Measurements from ENCODE around the gene SLC9A3.

The SLC9A3 gene

DNA sequence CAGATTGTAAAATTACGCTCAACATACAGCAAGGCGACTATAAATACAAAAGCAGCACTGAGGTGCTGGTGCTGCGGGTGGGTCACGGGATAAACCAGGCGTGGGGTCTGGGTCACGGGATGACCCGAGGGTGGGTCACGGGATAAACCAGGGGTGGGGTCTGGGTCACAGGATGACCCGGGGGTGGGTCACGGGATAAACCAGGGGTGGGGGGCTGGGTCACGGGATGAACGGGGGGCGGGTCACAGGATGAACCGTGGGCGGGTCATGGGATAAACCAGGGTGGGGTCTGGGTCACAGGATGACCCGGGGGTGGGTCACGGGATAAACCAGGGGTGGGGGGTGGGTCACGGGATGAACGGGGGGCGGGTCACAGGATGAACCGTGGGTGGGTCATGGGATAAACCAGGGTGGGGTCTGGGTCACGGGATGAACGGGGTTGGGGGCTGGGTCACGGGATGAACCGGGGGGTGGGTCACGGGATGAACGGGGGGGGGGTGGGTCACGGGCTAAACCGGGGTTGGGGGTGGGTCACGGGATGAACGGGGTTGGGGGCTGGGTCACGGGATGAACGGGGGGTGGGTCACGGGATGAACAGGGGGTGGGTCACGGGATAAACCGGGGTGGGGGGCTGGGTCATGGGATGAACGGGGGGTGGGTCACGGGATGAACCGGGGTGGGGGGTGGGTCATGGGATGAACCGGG is 30.2 kb upstream of the SLC9A3 start:
- DNase-seq, result no peak

GRCh38 chr5:553874-554273 is 29.6 kb upstream of the SLC9A3 start:
- no peak for DNase-seq

DNA sequence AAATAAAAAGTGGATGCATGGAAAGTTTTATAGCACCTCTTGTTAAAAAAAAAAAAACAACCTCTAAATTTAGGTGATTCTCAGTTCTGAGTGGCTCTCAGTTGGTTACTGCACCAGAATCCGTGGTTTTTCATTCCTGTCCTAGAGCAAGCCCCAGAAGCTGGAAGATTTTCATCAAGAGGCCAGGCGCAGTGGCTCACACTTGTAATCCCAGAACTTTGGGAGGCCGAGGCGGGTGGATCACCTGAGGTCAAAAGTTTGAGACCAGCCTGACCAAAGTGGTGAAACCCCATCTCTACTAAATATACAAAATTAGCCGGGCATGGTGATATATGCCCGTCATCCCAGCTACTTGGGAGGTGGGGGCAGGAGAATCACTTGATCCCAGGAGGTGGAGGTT is 27.2 kb upstream of the SLC9A3 start:
- DNase-seq, result no peak

DNA sequence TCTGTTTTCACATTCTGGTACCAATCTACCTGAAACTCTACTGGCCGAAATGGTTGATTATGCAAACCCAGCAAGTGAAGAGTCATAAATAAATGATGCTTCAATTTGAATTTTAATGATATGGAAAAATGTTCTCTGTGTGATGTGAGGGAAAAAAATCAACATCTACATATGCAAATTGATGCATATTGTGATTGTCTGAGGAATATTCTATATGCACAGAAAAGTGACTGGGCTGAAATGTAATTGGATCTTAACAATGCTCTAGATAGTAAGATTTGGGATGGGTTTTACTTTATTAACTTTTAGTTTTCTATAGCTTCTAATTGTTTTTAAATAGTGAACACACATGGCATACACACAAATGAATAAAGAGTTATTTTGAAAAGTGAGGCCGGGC is 25.0 kb upstream of the SLC9A3 start:
- no peak for DNase-seq

DNA sequence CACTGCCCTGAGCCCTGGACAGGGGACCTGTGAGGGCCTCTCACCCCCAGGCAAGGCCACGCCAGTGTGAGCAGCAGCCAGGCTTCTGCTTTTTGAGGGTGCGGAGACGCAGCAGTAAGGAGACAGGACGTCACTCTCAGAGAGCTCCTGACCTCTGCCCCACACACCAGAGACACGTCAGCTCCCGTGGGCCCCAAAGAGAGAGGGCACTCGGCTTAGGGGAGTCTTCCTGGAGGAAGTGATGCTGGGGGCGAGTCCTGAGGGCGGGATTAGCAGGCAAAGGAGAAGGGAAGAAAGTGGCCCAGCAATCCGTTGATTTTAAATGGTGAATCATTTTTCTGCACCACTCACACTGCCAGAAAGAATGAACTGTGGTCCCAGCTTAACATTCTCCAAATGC is 24.0 kb upstream of the SLC9A3 start:
- DNase-seq, result peak; percentile 1

DNA sequence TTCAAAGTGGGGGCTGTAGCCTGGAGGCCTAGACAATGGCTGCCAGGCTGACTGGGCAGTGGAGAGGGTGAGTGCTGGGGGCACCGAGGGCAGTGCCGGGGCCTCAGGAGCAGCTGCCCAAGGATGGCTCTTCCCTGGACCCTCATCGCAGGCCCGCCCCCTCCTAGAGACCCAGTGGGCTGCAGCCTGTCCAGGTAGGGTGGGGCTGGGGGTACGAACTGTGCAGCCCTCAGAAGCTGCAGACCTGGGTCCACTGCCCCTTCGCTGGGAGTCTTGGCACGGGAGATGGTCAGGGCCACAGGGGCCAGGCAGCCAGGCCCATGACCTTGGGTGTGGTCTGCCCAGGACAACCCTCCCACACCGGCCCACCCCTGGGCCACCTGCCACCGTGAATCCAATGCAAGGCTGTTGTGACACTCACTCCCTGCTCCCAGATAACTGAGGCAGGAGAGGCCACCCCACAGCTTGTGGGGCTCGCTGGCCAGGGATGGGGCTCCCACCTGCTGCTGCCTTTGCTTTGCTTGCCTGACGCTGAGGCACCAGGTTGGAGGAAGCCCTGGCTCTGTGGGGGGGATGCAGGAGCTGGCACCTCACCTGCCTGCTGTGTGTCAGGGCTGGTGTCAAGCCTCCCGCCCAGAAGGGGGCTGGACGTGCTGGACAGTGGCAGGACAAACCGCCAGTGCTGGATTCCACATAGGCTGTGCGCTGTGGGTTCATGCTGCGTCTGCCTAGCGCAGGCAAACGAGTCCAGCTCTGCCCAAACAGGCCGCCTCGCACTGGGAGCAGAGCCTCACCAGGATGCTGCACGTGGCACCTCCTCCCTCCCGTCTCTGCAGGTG is 23.1 kb upstream of the SLC9A3 start:
- DNase-seq, result peak; percentile 2

GRCh38 chr5:546376-546908 is 22.2 kb upstream of the SLC9A3 start:
- DNase-seq, result peak; percentile 2

- DNase-seq, result peak; percentile 2
Observed at GRCh38 chr5:545641-546375, 21.6 kb upstream of the SLC9A3 start.

DNA sequence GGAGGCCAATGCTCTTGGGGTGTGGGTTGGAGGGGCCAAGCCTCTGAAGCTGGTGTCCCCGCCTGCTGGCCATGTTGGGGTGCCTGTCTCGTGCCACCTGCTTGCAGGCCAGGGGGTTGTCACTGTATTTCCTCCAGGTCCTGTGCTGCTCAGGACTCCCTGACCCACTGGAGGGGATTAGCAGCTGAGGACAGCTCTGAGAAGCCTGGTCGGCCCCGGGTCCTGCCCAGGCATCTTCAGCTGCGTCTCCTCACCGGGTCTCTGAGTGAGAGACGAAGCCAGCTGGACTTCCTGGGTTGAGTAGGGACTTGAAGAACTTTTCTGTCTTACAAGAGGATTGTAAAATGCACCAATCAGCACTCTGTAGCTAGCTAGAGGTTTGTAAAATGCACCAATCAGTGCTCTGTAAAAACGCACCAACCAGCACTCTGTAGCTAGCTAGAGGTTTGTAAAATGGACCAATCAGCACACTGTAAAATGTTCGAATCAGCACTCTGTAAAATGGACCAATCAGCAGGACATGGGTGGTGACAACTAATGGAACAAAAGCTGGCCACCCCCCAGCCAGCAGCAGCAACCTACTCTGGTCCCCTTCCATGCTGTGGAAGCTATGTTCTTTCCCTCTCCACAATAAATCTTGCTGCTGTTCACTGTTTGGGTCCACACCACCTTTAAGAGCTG is 20.6 kb upstream of the SLC9A3 start:
- no peak for DNase-seq

DNA sequence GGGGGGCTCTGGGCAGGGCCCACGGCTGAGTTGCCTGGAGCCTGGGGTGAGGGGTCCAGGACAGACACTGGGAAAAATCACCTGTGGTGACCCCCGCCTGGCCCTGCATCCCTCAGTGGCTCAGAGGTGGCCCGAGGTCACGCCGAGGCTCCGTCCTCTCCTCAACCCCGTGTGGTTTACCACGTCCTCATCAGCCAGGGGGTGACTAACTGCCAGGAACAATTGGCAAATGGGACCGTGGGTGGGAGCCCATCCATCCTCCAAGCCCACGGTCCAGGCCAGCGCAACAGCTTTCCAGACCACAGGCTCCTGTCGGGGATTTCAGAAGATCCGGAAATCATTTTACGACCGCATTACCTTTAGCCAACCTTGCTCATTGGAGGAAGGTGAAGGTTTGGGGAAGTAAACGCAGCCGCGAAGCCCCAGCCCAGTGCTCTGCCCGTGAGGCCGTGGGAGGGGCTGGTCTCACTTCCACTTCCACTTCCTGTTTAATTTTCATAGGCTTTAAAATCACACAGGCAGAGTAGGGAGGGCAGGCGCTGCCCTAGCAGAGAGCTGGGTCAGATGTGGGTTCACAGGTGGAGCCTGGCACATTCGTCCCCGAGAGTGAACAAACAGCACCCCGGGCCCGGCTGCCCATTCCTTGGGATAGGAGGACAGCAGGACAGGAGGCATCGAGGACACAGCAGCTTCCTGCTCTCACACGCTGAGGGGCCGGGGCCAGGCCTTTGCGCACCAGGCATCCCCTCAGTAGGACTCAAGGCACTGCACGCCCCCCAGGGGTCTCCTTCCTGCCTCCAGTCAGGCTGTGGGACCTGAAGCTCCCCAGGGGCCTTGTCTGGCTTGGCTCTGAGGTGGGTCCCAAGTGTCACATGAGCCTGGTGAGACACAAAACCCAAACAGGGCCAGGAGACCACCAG is 19.8 kb upstream of the SLC9A3 start:
- DNase-seq, result peak; percentile 22

- DNase-seq, result peak; percentile 2
Observed at GRCh38 chr5:543351-543750, 19.1 kb upstream of the SLC9A3 start.

DNA sequence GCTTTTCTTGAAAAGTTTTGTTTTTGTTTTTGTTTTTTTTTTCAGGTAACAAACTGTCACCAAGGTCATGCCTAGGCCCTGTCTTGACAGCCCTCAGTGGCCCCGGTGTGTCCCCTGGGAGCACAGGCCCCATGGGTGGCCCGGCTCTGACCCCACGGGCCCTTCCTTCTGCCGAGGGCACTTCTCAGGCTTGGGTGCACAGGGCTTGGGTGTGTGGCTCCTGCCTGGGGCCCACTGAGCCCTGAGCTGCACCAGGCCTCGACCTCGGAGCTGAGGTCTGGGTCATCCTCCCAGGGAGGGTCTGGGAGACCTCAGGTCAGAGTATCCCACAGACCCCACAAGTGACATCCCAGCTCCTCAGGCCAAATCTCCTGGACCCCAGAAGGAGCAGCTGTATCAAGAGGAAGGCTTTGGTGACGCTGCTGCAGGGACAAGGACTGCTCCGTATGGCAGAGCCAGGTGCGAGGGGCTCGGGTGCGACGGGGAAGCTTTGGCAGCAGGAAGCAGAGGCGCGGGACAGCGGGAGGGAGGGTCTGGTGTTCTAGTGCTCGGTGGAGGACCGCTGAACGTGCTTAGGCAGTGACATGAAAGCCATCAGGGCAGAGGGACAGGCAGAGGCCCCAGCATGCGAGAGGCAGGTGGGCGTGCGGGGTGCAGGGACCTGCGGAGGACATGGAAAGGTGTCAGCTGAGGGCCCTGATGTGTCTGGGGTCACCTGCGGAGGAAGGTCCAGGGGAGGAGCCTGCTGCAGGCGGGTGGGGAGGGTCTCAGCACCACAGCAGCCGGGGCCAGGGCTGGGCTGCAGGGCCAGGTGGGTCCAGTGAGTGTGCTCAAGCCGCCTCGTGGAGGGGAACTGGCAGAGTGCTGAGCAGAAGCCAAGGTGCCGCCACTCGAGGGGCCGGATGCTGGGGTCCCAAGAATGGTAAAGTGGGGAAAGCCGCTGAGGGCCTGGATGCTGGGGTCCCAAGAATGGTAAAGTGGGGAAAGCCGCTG is 18.4 kb upstream of the SLC9A3 start:
- DNase-seq, result peak; percentile 3

DNA sequence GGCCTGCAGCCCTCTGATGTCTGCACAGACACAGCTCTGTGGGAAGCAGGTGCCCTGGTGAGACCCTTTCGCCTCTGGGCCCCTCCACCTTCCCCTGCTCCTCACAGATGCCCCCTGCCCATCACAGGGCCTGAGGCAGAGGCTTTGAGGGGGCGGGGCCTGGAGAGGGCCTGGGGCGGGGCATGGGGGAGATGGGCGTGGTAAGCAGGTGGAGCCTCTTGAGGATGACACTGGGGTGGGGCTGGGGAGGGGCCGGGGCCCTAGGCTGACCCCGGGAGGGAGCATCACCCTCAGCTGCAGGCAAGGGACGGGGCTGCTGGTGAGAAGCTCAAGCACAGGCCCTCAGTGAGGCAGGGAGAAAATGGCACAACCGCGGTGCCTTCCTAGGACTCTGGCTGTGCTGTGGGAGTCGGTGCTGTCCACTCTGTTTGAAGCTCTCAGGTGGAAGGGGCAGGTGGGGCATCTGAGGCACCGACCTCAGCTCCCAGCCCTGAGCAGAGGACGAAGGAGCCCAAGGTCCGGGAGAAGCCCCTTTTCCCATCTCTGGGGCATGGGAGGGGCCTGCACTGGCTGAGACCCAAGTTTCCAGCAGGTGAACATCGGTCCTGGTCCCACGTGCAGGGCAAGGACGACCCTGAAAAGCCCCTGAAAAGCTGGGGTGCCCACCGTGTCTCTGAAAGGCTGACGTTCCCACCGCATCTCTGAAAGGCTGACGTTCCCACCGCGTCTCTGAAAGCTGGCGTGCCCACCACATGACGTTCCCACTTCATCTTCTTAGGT is 17.5 kb upstream of the SLC9A3 start:
- DNase-seq, result peak; percentile 2

GRCh38 chr5:540906-541538 is 16.8 kb upstream of the SLC9A3 start:
- peak; percentile 3 for DNase-seq

- peak; percentile 2 for DNase-seq
Observed at GRCh38 chr5:540071-540905, 16.0 kb upstream of the SLC9A3 start.

GRCh38 chr5:539469-540070 is 15.3 kb upstream of the SLC9A3 start:
- DNase-seq, result no peak

- DNase-seq, result no peak
Observed at GRCh38 chr5:538801-539468, 14.7 kb upstream of the SLC9A3 start.
